K562 (cell line): Measurements from ENCODE around the gene LRRK1. TPM values are rescaled to one million over a fixed set of nuclear protein-coding genes. Genes with fewer than 3 reads are reported as not detected.

Experiments
- ARHGAP35 ChIP-seq: fragments of 450-650 bp; IDR thresholded peaks from 2 replicates; pipeline ENCODE4 v1.6.1; 2018; ENCODE audit not compliant: partially characterized antibody
- ATF2 ChIP-seq: sonication (generic); formaldehyde crosslinking; IDR thresholded peaks from 2 replicates; pipeline ENCODE4 v1.8.1; 2022; ENCODE audit warnings: missing genetic modification reagents
- CBX8 ChIP-seq: fragments of 200-600 bp; sonication (generic); IDR thresholded peaks from 2 replicates; pipeline ENCODE4 v1.6.1; 2012; ENCODE audit warnings: borderline replicate concordance, mixed run types, low read depth, mild to moderate bottlenecking, moderate library complexity, mixed read lengths, low read length, control low read depth, inconsistent platforms; ENCODE audit not compliant: poor library complexity, severe bottlenecking; ENCODE audit errors: extremely low read depth
- CC2D1A ChIP-seq: fragments of 450-650 bp; IDR thresholded peaks from 2 replicates; pipeline ENCODE4 v1.6.1; 2017; ENCODE audit warnings: mild to moderate bottlenecking
- DIDO1 ChIP-seq: fragments of 450-650 bp; IDR thresholded peaks from 2 replicates; pipeline ENCODE4 v1.6.1; 2016; ENCODE audit warnings: low read depth, missing biosample characterization, missing genetic modification characterization
- ELK1 ChIP-seq: sonication (generic); formaldehyde crosslinking; IDR thresholded peaks from 2 replicates; pipeline ENCODE4 v1.8.1; 2022; ENCODE audit warnings: missing genetic modification reagents
- ESRRB ChIP-seq: fragments of 250-450 bp; sonication (Bioruptor Pico); IDR thresholded peaks from 2 replicates; pipeline ENCODE4 v1.5.0; 2020; ENCODE audit warnings: mild to moderate bottlenecking, moderate library complexity, borderline replicate concordance
- ETV6 ChIP-seq, 3 experiments: fragments of 150-350 bp in 1 of 3; sonication (generic) in 1 of 3; formaldehyde crosslinking in 1 of 3; IDR thresholded peaks; 2 replicates each; pipeline versions ENCODE4 v1.6.1 to v1.8.0; 2014 to 2022; ENCODE audit warnings: borderline replicate concordance in 2 of 3, low read depth in 2 of 3, antibody characterized with exemption in 1 of 3, low read length in 1 of 3, mild to moderate bottlenecking in 1 of 3, missing genetic modification reagents in 1 of 3
- FIP1L1 ChIP-seq: fragments of 200-400 bp; formaldehyde crosslinking; IDR thresholded peaks from 2 replicates; pipeline ENCODE4 v1.6.1; 2018; ENCODE audit warnings: mild to moderate bottlenecking, low read depth, low read length; ENCODE audit not compliant: poor library complexity, severe bottlenecking
- FOSL1 ChIP-seq: fragments of 200-800 bp; sonication (Bioruptor generic); conservative IDR thresholded peaks from 2 replicates; pipeline ENCODE4 v1.6.1; 2016; ENCODE audit warnings: missing genetic modification characterization, missing compliant biosample characterization
- FUS ChIP-seq: fragments of 200-400 bp; formaldehyde crosslinking; optimal IDR thresholded peaks from 2 replicates; pipeline ENCODE3; 2017; ENCODE audit warnings: low read depth, low read length
- HDAC1 ChIP-seq, 2 experiments: fragments of 450-650 bp; IDR thresholded peaks; 2 replicates each; pipeline ENCODE4 v1.6.1; 2016 to 2017; ENCODE audit warnings: inconsistent platforms in 1 of 2, mild to moderate bottlenecking in 1 of 2, moderate library complexity in 1 of 2
- HDAC2 ChIP-seq: fragments of 450-650 bp; IDR thresholded peaks from 2 replicates; pipeline ENCODE4 v1.6.1; 2016; ENCODE audit warnings: mild to moderate bottlenecking
- KAT2B ChIP-seq: IDR thresholded peaks from one replicate; pipeline ENCODE4 v1.6.1; 2012; ENCODE audit warnings: low read depth, mild to moderate bottlenecking, control low read depth, inconsistent platforms, low read length, moderate library complexity
- MAZ ChIP-seq, 2 experiments: fragments of 450-650 bp in 1 of 2; sonication (generic) in 1 of 2; formaldehyde crosslinking; IDR thresholded peaks in 1 of 2; conservative IDR thresholded peaks in 1 of 2; 2 replicates each; pipeline versions ENCODE4 v1.4.0 to v1.5.0; 2020; ENCODE audit warnings: mild to moderate bottlenecking in 1 of 2, missing genetic modification reagents in 1 of 2
- POLR2G ChIP-seq: fragments of 200-400 bp; formaldehyde crosslinking; IDR thresholded peaks from 2 replicates; pipeline ENCODE4 v1.6.1; 2017; ENCODE audit warnings: low read depth, mild to moderate bottlenecking, antibody characterized with exemption, low read length, moderate library complexity
- SAP30 ChIP-seq: fragments of 200-600 bp; sonication (generic); IDR thresholded peaks from 2 replicates; pipeline ENCODE4 v1.6.1; 2012; ENCODE audit warnings: borderline replicate concordance, low read depth, mild to moderate bottlenecking, moderate library complexity, low read length, control low read depth, inconsistent platforms; ENCODE audit not compliant: insufficient read depth, poor library complexity, severe bottlenecking
- STAT5B ChIP-seq: fragments of 250-450 bp; sonication (Bioruptor Pico); IDR thresholded peaks from 2 replicates; pipeline ENCODE4 v1.8.0; 2021; ENCODE audit warnings: mild to moderate bottlenecking, inconsistent platforms
- USF1 ChIP-seq: sonication (generic); formaldehyde crosslinking; IDR thresholded peaks from 2 replicates; pipeline ENCODE4 v1.9.0; 2022; ENCODE audit warnings: mild to moderate bottlenecking, missing genetic modification reagents
- ZNF274 ChIP-seq: IDR thresholded peaks from 2 replicates; pipeline ENCODE4 v1.6.1; 2011; ENCODE audit warnings: low read depth, mild to moderate bottlenecking, low read length, moderate library complexity, borderline replicate concordance
- ZNF586 ChIP-seq: fragments of 450-650 bp; formaldehyde crosslinking; conservative IDR thresholded peaks from 2 replicates; pipeline ENCODE4 v1.4.0; 2020; ENCODE audit warnings: mild to moderate bottlenecking, moderate library complexity
- ZNF75A ChIP-seq: fragments of 450-650 bp; formaldehyde crosslinking; IDR thresholded peaks from 2 replicates; pipeline ENCODE4 v1.4.0; 2020; ENCODE audit warnings: mild to moderate bottlenecking
- polyA plus RNA-seq, 8 experiments: library from polyadenylated mRNA; depleted of rRNA in 4 of 8; stranded (reverse) in 5 of 8; unstranded in 3 of 8; fragments of >200 nt; fragmentation: Nextera tagmentation in 2 of 8; fragmentation: Illumina TruSeq in 1 of 8; extraction: Ambion mirVana in 2 of 8; extraction: Trizol in 1 of 8; gene quantifications; 2 replicates each; pipeline versions ENCODE4 v1.2.1 to v1.2.3, GENCODE V29; 2011 to 2014; ENCODE audit warnings: inconsistent platforms in 1 of 8, missing spikeins in 1 of 8
- total RNA-seq, 7 experiments: library from RNA; depleted of rRNA in 6 of 7; stranded (reverse); fragments of >200 nt in 6 of 7; fragmentation: Illumina TruSeq in 2 of 7; extraction: Trizol in 2 of 7; gene quantifications; 2 replicates each; pipeline versions ENCODE4 v1.2.1 to v1.2.3, GENCODE V29; 2011 to 2021; ENCODE audit warnings: low replicate concordance in 1 of 7

LRRK1 gene
- total and polyA plus RNA-seq, 9 of the 15 experiments (the other 6 are each of a cell fraction or from before 2014, with no cell fraction given), result 0.01 to 1.5 (median 0.11) TPM

GRCh38 chr15:101008158-101009139 is 89.3 kb downstream of the LRRK1 start (continued):
- TF ChIP-seq ATF2 (CRISPR knock-in tag), result no peak
- TF ChIP-seq ZNF274, result no peak
- TF ChIP-seq HDAC1 (IDR thresholded peaks at IDR 0.05), result no peak
- TF ChIP-seq DIDO1 (tag), result no peak
- peak; percentile 33; the same call in 1 of the 2 replicates for TF ChIP-seq FOSL1 (tag)
- no peak for TF ChIP-seq SAP30
- TF ChIP-seq MAZ (CRISPR knock-in tag; conservative IDR thresholded peaks at IDR 0.05 in 1 of 2, IDR thresholded peaks at IDR 0.05 in 1 of 2), result peak; percentile 54; a peak in 3 of 4 replicates
- TF ChIP-seq ARHGAP35, result no peak
- TF ChIP-seq STAT5B (CRISPR knock-in tag), result no peak
- TF ChIP-seq ZNF75A (CRISPR knock-in tag), result no peak
- no peak for TF ChIP-seq KAT2B
- TF ChIP-seq USF1 (CRISPR knock-in tag), result no peak
- TF ChIP-seq FUS, result no peak
- peak; percentile 79 for TF ChIP-seq POLR2G
- TF ChIP-seq ZNF586 (CRISPR knock-in tag), result no peak
- 0 out of 2 replicates have a peak, but pooled peaks have one; percentile 29 for TF ChIP-seq HDAC2
- no peak for TF ChIP-seq FIP1L1
- no peak for TF ChIP-seq ETV6 (IDR thresholded peaks at IDR 0.05; ENCODE audit: borderline replicate concordance in 1 of 2, low read depth in 2 of 2, low read length in 1 of 2)
- no peak for TF ChIP-seq ETV6 (CRISPR knock-in tag; IDR thresholded peaks at IDR 0.05; ENCODE audit: borderline replicate concordance)
- no peak for TF ChIP-seq ELK1
- no peak for TF ChIP-seq CC2D1A
- no peak for TF ChIP-seq ESRRB (CRISPR knock-in tag)
- TF ChIP-seq CBX8, result no peak
